Measurements from ENCODE around the gene FCN1. TPM values are rescaled to one million over a fixed set of nuclear protein-coding genes. Genes with fewer than 3 reads are reported as not detected.

FCN1 gene
- total RNA-seq, 4 donors from 2014 or later = 0.41 to 13.8 TPM; not detected in 2

GRCh38 chr9:134895908-134896833, 21.5 kb downstream of the FCN1 start:
- Histone ChIP-seq H3K4me1 (no peaks in the 10 kb centered on the region), H3K27ac (peak overlapping the region in 1 of 4 donors; percentile 33), H3K9me3 (peaks cover 0 to 5% of the 10 kb centered on the region in 2 donors), H3K27me3 (no peaks in the 10 kb centered on the region), H3K36me3 (no peaks in the 10 kb centered on the region), H3K4me3 (no peak overlapping the region)
- in situ Hi-C loops (cut with MboI; ENCODE audit: low pct_ligation_motif_present in 1 of 4, low pct_unique_long_range_greater_than_20kb in 1 of 4, low sequenced_read_pairs in 3 of 4) (no loop called here), intact Hi-C loops (cut with DNase I; ENCODE audit: low total_unique reads) (no loop called here)
- 49 to 51% methylated on average over 7 to 14 of the region's 14 CpGs for WGBS, 2 donors (ENCODE audit: low coverage in 1 of 2)
- DNase-seq = no peak
- TF ChIP-seq EP300 (IDR thresholded peaks at IDR 0.05; ENCODE audit: low read depth) (no peak), POLR2AphosphoS5 (IDR thresholded peaks at IDR 0.05) (no peak), POLR2A (IDR thresholded peaks at IDR 0.05) (no peak)
- TF ChIP-seq, protein P1, sequence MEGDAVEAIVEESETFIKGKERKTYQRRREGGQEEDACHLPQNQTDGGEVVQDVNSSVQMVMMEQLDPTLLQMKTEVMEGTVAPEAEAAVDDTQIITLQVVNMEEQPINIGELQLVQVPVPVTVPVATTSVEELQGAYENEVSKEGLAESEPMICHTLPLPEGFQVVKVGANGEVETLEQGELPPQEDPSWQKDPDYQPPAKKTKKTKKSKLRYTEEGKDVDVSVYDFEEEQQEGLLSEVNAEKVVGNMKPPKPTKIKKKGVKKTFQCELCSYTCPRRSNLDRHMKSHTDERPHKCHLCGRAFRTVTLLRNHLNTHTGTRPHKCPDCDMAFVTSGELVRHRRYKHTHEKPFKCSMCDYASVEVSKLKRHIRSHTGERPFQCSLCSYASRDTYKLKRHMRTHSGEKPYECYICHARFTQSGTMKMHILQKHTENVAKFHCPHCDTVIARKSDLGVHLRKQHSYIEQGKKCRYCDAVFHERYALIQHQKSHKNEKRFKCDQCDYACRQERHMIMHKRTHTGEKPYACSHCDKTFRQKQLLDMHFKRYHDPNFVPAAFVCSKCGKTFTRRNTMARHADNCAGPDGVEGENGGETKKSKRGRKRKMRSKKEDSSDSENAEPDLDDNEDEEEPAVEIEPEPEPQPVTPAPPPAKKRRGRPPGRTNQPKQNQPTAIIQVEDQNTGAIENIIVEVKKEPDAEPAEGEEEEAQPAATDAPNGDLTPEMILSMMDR (IDR thresholded peaks at IDR 0.05) = no peak

GRCh38 chr9:134895567-134895907, 22.2 kb downstream of the FCN1 start:
- TF ChIP-seq, protein P1 (IDR thresholded peaks at IDR 0.05) = no peak
- TF ChIP-seq POLR2A (IDR thresholded peaks at IDR 0.05) = no peak
- no peak for TF ChIP-seq POLR2AphosphoS5 (IDR thresholded peaks at IDR 0.05)
- TF ChIP-seq EP300 (IDR thresholded peaks at IDR 0.05; ENCODE audit: low read depth) = no peak
- 14 to 62% methylated on average over 1 to 2 of the region's 2 CpGs for WGBS, 2 donors (ENCODE audit: low coverage in 1 of 2)
- Histone ChIP-seq H3K4me3 (no peak overlapping the region), H3K4me1 (no peaks in the 10 kb centered on the region), H3K27ac (peak overlapping the region in 1 of 4 donors; percentile 33), H3K36me3 (no peaks in the 10 kb centered on the region), H3K9me3 (peaks cover 0 to 5% of the 10 kb centered on the region in 2 donors), H3K27me3 (no peaks in the 10 kb centered on the region)
- intact Hi-C loops (cut with DNase I; ENCODE audit: low total_unique reads) (no loop called here), in situ Hi-C loops (cut with MboI; ENCODE audit: low pct_ligation_motif_present in 1 of 4, low pct_unique_long_range_greater_than_20kb in 1 of 4, low sequenced_read_pairs in 3 of 4) (no loop called here)
- DNase-seq = no peak

GRCh38 chr9:134895097-134895496, 22.6 kb downstream of the FCN1 start:
- intact Hi-C loops (cut with DNase I; ENCODE audit: low total_unique reads) = no loop called here
- no peak for DNase-seq
- TF ChIP-seq POLR2A (IDR thresholded peaks at IDR 0.05) (no peak), EP300 (IDR thresholded peaks at IDR 0.05; ENCODE audit: low read depth) (no peak), POLR2AphosphoS5 (IDR thresholded peaks at IDR 0.05) (no peak)
- TF ChIP-seq, protein P1 (IDR thresholded peaks at IDR 0.05) = no peak

DNA sequence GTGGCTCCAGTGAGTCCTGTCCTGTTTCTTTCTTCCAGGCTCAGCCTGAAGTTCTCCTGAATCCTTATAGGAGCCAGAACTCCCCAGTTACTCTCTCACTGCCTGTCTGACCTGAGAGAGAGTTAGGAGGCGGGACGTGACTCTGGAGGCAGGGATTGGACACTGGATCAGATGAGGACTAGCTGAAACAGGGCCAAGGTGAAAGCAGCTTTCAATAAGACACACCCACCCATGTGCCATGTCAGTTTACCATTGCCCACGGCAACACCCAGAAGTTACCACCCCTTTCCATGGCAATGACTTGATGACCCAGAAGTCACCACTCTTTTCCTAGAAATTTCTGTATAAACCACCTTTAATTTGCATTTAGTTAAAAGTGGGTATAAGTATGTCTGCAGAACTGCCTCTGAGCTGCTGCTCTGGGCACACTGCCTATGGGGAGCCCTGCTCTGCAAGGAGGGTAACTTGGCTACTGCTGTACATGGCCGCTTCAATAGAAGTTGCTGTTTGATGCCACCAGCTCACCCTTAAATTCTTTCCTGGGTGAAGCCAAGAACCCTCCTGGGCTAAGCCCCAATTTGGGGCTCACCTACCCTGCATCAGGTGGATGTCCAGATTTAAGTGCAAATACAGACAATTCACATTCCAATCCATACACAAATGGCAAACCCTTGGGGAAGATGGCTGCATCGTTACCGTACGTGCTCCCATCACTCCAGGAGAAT, 23.4 kb downstream of the FCN1 start:
- no peaks in the 10 kb centered on the region for H3K4me1 ChIP-seq
- in situ Hi-C loops (cut with MboI; ENCODE audit: low pct_ligation_motif_present in 1 of 4, low pct_unique_long_range_greater_than_20kb in 1 of 4, low sequenced_read_pairs in 3 of 4) (no loop called here), intact Hi-C loops (cut with DNase I; ENCODE audit: low total_unique reads) (no loop called here)
- H3K36me3 ChIP-seq = no peaks in the 10 kb centered on the region
- no peak overlapping the region for H3K27ac ChIP-seq
- peaks cover 0 to 4% of the 10 kb centered on the region in 2 donors for H3K9me3 ChIP-seq
- TF ChIP-seq EP300 (IDR thresholded peaks at IDR 0.05; ENCODE audit: low read depth) (no peak), POLR2AphosphoS5 (IDR thresholded peaks at IDR 0.05) (no peak), POLR2A (IDR thresholded peaks at IDR 0.05) (no peak)
- TF ChIP-seq, protein P1 (IDR thresholded peaks at IDR 0.05) = no peak
- no peaks in the 10 kb centered on the region for H3K27me3 ChIP-seq
- no peak overlapping the region for H3K4me3 ChIP-seq
- DNase-seq = no peak
- 82 to 100% methylated on average over 4 to 7 of the region's 7 CpGs for WGBS, 2 donors (ENCODE audit: low coverage in 1 of 2)

More at GRCh38 chr9:134895097-134895496, 22.6 kb downstream of the FCN1 start:
- in situ Hi-C loops (cut with MboI; ENCODE audit: low pct_ligation_motif_present in 1 of 4, low pct_unique_long_range_greater_than_20kb in 1 of 4, low sequenced_read_pairs in 3 of 4) = no loop called here
- Histone ChIP-seq H3K36me3 (no peaks in the 10 kb centered on the region), H3K4me3 (no peak overlapping the region), H3K9me3 (peaks cover 0 to 5% of the 10 kb centered on the region in 2 donors), H3K27ac (no peak overlapping the region), H3K4me1 (no peaks in the 10 kb centered on the region), H3K27me3 (no peaks in the 10 kb centered on the region)
- 59% methylated on average over 2 to 3 of the region's 3 CpGs for WGBS, 2 donors (ENCODE audit: low coverage in 1 of 2)
